GM12878 (cell line): ENCODE results near the gene SV2B. TPM values are rescaled to one million over a fixed set of nuclear protein-coding genes. Genes with fewer than 3 reads are reported as not detected.

Experiments used
- ATAC-seq: fragments of 200-7000 bp; cut with Tn5 transposase; 3 replicates; pipeline ENCODE4 v1.9.1; 2020; ENCODE audit warnings: mild to moderate bottlenecking, moderate library complexity
- BruUV-seq: library from RNA; stranded (reverse); fragments of 400-500 nt; replicated peaks from 2 replicates; lab custom pipeline; 2021; lab: Mats Ljungman, UMichigan
- CTCF ChIA-PET: fragments of 300-600 bp; sonication (Branson Sonifier 250); formaldehyde crosslinking; extraction: SDS; loops from one replicate; lab custom pipeline; 2021; ENCODE audit warnings: inconsistent platforms; lab: Yijun Ruan, JAX
- POLR2A ChIA-PET: fragments of 350-600 bp; formaldehyde crosslinking; extraction: SDS; loops from one replicate; lab custom pipeline; 2021; ENCODE audit warnings: inconsistent platforms; lab: Charles Lee
- RAD21 ChIA-PET: fragments of 300-600 bp; sonication (Branson Sonifier 250); formaldehyde crosslinking; loops from one replicate; lab custom pipeline; 2023; ENCODE audit warnings: antibody characterized with exemption; ENCODE audit not compliant: unreplicated experiment; lab: Charles Lee
- SMC1A ChIA-PET: fragments of 300-600 bp; sonication (Branson Sonifier 250); formaldehyde crosslinking; loops from one replicate; lab custom pipeline; 2023; ENCODE audit not compliant: unreplicated experiment, uncharacterized antibody; lab: Charles Lee
- DNase-seq: peaks from one replicate; pipeline ENCODE4 v3.0.0-alpha.2; 2011; ENCODE audit warnings: low read depth, low spot score
- FAIRE-seq: peaks from 3 replicates; lab custom pipeline; 2011; peaks lifted over from hg19 to GRCh38; lab: Jason Lieb, UNC
- H2AFZ ChIP-seq: 2 replicates; pipeline ENCODE4 v1.6.0; 2011; ENCODE audit warnings: low read depth, low read length, control low read depth; ENCODE audit not compliant: control insufficient read depth
- H3K27ac ChIP-seq: 2 replicates; pipeline ENCODE4 v1.5.1; 2011; ENCODE audit warnings: control low read depth; ENCODE audit not compliant: control insufficient read depth, insufficient read depth
- H3K27me3 ChIP-seq, 2 experiments: replicated peaks in 1 of 2; 2 replicates each; pipeline versions ENCODE4 v1.6.0 to v1.6.1; 2011; ENCODE audit warnings: low read length in 1 of 2; ENCODE audit not compliant: control insufficient read depth in 2 of 2, insufficient read depth in 2 of 2
- H3K36me3 ChIP-seq, 2 experiments: 2 replicates each; pipeline ENCODE4 v1.5.1; 2011; ENCODE audit warnings: low read length in 1 of 2; ENCODE audit not compliant: control insufficient read depth in 2 of 2, insufficient read depth in 2 of 2
- H3K4me1 ChIP-seq: 2 replicates; pipeline ENCODE4 v1.6.1; 2011; ENCODE audit warnings: mild to moderate bottlenecking, low read length, moderate library complexity, mixed read lengths; ENCODE audit not compliant: control insufficient read depth, insufficient read depth
- H3K4me2 ChIP-seq: 2 replicates; pipeline ENCODE4 v1.6.0; 2011; ENCODE audit warnings: control low read depth; ENCODE audit not compliant: control insufficient read depth, insufficient read depth
- H3K4me3 ChIP-seq: fragments of 200-600 bp; sonication (generic); 2 replicates; pipeline ENCODE4 v1.5.1; 2016
- H3K79me2 ChIP-seq: 2 replicates; pipeline ENCODE4 v1.6.0; 2011; ENCODE audit warnings: low read length; ENCODE audit not compliant: control insufficient read depth, insufficient read depth
- H3K9ac ChIP-seq: 2 replicates; pipeline ENCODE4 v1.8.0; 2011; ENCODE audit warnings: low read length, control low read depth, mixed read lengths; ENCODE audit not compliant: control insufficient read depth, insufficient read depth
- H3K9me3 ChIP-seq: replicated peaks from 3 replicates; pipeline ENCODE4 v1.5.1; 2011; ENCODE audit warnings: mild to moderate bottlenecking, low read length; ENCODE audit not compliant: control insufficient read depth, insufficient read depth
- H4K20me1 ChIP-seq: 2 replicates; pipeline ENCODE4 v1.6.0; 2011; ENCODE audit not compliant: control insufficient read depth, insufficient read depth
- CHD4 ChIP-seq: fragments of 200-600 bp; sonication (generic); IDR thresholded peaks from 2 replicates; pipeline ENCODE4 v1.6.1; 2016; ENCODE audit warnings: mild to moderate bottlenecking
- CREB1 ChIP-seq: IDR thresholded peaks from 2 replicates; pipeline ENCODE4 v1.6.1; 2012; ENCODE audit warnings: low read depth, mild to moderate bottlenecking, inconsistent platforms
- ESRRA ChIP-seq: IDR thresholded peaks from 2 replicates; pipeline ENCODE4 v1.6.1; 2012; ENCODE audit warnings: mild to moderate bottlenecking, low read length, improper control_type of control experiment
- ETV6 ChIP-seq, 2 experiments: fragments of 450-650 bp in 1 of 2; IDR thresholded peaks in 1 of 2; conservative IDR thresholded peaks in 1 of 2; 2 replicates each; pipeline ENCODE4 v1.6.1; 2014; ENCODE audit warnings: antibody characterized with exemption in 1 of 2, borderline replicate concordance in 1 of 2, low read depth in 1 of 2, mild to moderate bottlenecking in 1 of 2, moderate library complexity in 1 of 2
- IRF3 ChIP-seq: fragments of 450-650 bp; IDR thresholded peaks from 2 replicates; pipeline ENCODE4 v1.6.1; 2014; ENCODE audit warnings: mild to moderate bottlenecking
- JUNB ChIP-seq: IDR thresholded peaks from 2 replicates; pipeline ENCODE4 v1.6.1; 2016; ENCODE audit warnings: antibody characterized with exemption, mild to moderate bottlenecking
- JUND ChIP-seq: IDR thresholded peaks from 2 replicates; pipeline ENCODE4 v1.6.1; 2012; ENCODE audit warnings: low read depth, mild to moderate bottlenecking, low read length, improper control_type of control experiment, moderate library complexity
- NFIC ChIP-seq: IDR thresholded peaks from 2 replicates; pipeline ENCODE4 v1.6.1; 2012; ENCODE audit warnings: low read depth, mild to moderate bottlenecking, inconsistent platforms, low read length, moderate library complexity
- PML ChIP-seq: IDR thresholded peaks from 2 replicates; pipeline ENCODE4 v1.6.1; 2012; ENCODE audit warnings: low read length, inconsistent platforms
- RB1 ChIP-seq: fragments of 450-650 bp; formaldehyde crosslinking; IDR thresholded peaks from 2 replicates; pipeline ENCODE4 v1.6.1; 2017; ENCODE audit warnings: mild to moderate bottlenecking, borderline replicate concordance
- SMC3 ChIP-seq: IDR thresholded peaks from 2 replicates; pipeline ENCODE4 v1.6.1; 2011; ENCODE audit warnings: low read length, improper control_type of control experiment, borderline replicate concordance
- TCF12 ChIP-seq: IDR thresholded peaks from 2 replicates; pipeline ENCODE4 v1.6.1; 2011; ENCODE audit warnings: low read depth, mild to moderate bottlenecking, low read length
- TCF7 ChIP-seq: IDR thresholded peaks from 2 replicates; pipeline ENCODE4 v1.6.1; 2014; ENCODE audit warnings: antibody characterized with exemption, borderline replicate concordance
- YY1 ChIP-seq: IDR thresholded peaks from 2 replicates; pipeline ENCODE4 v1.6.1; 2011; ENCODE audit warnings: low read depth, mild to moderate bottlenecking, low read length
- WGBS: methylation state at CpG from one replicate; pipeline ENCODE4 v1.1.6; 2016; ENCODE audit warnings: low lambda C conversion rate; ENCODE audit not compliant: insufficient replicate concordance, insufficient coverage; ENCODE audit errors: missing lambda C conversion rate; 5-methylcytosine and 5-hydroxymethylcytosine counted together
- in situ Hi-C: fragments of 300-500 bp; cut with MboI; formaldehyde crosslinking; loops from 9 replicates; pipeline ENCODE4 v1.14.3; 2018; ENCODE audit warnings: mixed read lengths
- intact Hi-C: fragments of 100-400 bp; cut with micrococcal nuclease; formaldehyde crosslinking; loops from one replicate; pipeline ENCODE4 v1.14.2; 2022; ENCODE audit not compliant: unreplicated experiment
- polyA plus RNA-seq, 11 experiments: library from polyadenylated mRNA; depleted of rRNA in 4 of 11; unstranded in 6 of 11; stranded (reverse) in 5 of 11; fragments of >200 nt; fragmentation: Nextera tagmentation in 4 of 11; fragmentation: Illumina TruSeq in 1 of 11; extraction: Ambion mirVana in 4 of 11; extraction: Trizol in 1 of 11; gene quantifications; 1 replicate in 1 of 11; 2 replicates in 10 of 11; pipeline versions ENCODE4 v1.2.1 to v1.2.3, GENCODE V29; 2011 to 2016; ENCODE audit warnings: inconsistent platforms in 2 of 11, missing spikeins in 2 of 11, low read depth in 1 of 11
- total RNA-seq, 4 experiments: library from RNA; depleted of rRNA in 3 of 4; stranded (reverse); fragments of >200 nt in 3 of 4; fragmentation: Illumina TruSeq in 1 of 4; extraction: Trizol in 1 of 4; gene quantifications; 2 replicates each; pipeline versions ENCODE4 v1.2.1 to v1.2.3, GENCODE V29; 2013 to 2021
- TF ChIP-seq, protein P1 (sequence below): IDR thresholded peaks from 2 replicates; pipeline ENCODE4 v1.6.1; 2011; ENCODE audit warnings: borderline replicate concordance, low read depth, mild to moderate bottlenecking, moderate library complexity, low read length; ENCODE audit not compliant: insufficient read depth, poor library complexity, severe bottlenecking
- TF ChIP-seq, protein P2 (sequence below): IDR thresholded peaks from 2 replicates; pipeline ENCODE4 v1.6.1; 2011; ENCODE audit warnings: low read depth, mild to moderate bottlenecking, low read length, moderate library complexity, borderline replicate concordance; ENCODE audit errors: extremely low read depth
- TF ChIP-seq, protein P3 (sequence below): fragments of 450-650 bp; IDR thresholded peaks from 2 replicates; pipeline ENCODE4 v1.6.1; 2017; ENCODE audit warnings: mild to moderate bottlenecking, low read depth, inconsistent platforms; ENCODE audit not compliant: poor library complexity, severe bottlenecking

Gene SV2B
- total and polyA plus RNA-seq, 10 of the 15 experiments (the other 5 are each of a cell fraction or from before 2014, with no cell fraction given): 0.03 to 1.7 (median 1.3) TPM

GRCh38 chr15:91116113-91117067 lies 16.3 kb downstream of the SV2B start (continued):
- TF ChIP-seq PML: peak; percentile 53; the same call in 1 of the 2 replicates
- peak; percentile 79 for TF ChIP-seq TCF12
- no peak for TF ChIP-seq IRF3
- TF ChIP-seq RB1: no peak
- TF ChIP-seq CREB1: peak; percentile 50; the same call in 1 of the 2 replicates
- TF ChIP-seq SMC3: no peak
- peak in 1 of 2 experiments; percentile 45; a peak in 1 of 4 replicates for TF ChIP-seq ETV6 (conservative IDR thresholded peaks at IDR 0.05 in 1 of 2, IDR thresholded peaks at IDR 0.05 in 1 of 2; ENCODE audit: borderline replicate concordance in 1 of 2, low read depth in 1 of 2)
- peak; percentile 72 for TF ChIP-seq JUNB
- TF ChIP-seq TCF7: peak; percentile 61; the same call in 1 of the 2 replicates

GRCh38 chr15:91117375-91117774 lies 17.3 kb downstream of the SV2B start:
- CTCF ChIA-PET: interaction anchor here (1.5 to 4.6 kb wide), 2 partner anchors 10 to 100 kb away, joined by 3 to 16 read pairs; no protein-coding TSS in a partner anchor
- Histone ChIP-seq H3K4me3 (no peak overlapping the region), H4K20me1 (no peaks in the 10 kb centered on the region), H3K4me2 (no peak overlapping the region), H3K27me3 (no peaks in the 10 kb centered on the region), H2AFZ (no peak overlapping the region), H3K9ac (no peak overlapping the region), H3K9me3 (peaks cover 9% of the 10 kb centered on the region), H3K79me2 (no peaks in the 10 kb centered on the region), H3K36me3 (no peaks in the 10 kb centered on the region), H3K27ac (no peak overlapping the region), H3K4me1 (peaks cover 11% of the 10 kb centered on the region)
- FAIRE-seq (no peak), ATAC-seq (no peak), DNase-seq (no peak)
- no TSS peak for BruUV-seq
- 31% methylated on average over 1 of the region's 1 CpG for WGBS
- SMC1A ChIA-PET: interaction anchor here (0.7 to 3.6 kb wide), 3 partner anchors 10 to 29 kb away, joined by 3 to 12 read pairs (median 11); no protein-coding TSS in a partner anchor
- RAD21 ChIA-PET: interaction anchor here (1.7 kb wide), 1 partner anchor 11 kb away, joined by 4 read pairs; no protein-coding TSS in a partner anchor
- in situ Hi-C loops (no loop called here), intact Hi-C loops (no loop called here)
- POLR2A ChIA-PET: interaction anchor here (1.0 kb wide), 1 partner anchor 16 kb away, joined by 3 read pairs; no protein-coding TSS in a partner anchor
- TF ChIP-seq NFIC (no peak), JUND (no peak), YY1 (no peak), CHD4 (no peak), ESRRA (no peak)
- TF ChIP-seq, protein P1, sequence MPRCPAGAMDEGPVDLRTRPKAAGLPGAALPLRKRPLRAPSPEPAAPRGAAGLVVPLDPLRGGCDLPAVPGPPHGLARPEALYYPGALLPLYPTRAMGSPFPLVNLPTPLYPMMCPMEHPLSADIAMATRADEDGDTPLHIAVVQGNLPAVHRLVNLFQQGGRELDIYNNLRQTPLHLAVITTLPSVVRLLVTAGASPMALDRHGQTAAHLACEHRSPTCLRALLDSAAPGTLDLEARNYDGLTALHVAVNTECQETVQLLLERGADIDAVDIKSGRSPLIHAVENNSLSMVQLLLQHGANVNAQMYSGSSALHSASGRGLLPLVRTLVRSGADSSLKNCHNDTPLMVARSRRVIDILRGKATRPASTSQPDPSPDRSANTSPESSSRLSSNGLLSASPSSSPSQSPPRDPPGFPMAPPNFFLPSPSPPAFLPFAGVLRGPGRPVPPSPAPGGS: no peak
- TF ChIP-seq, protein P2, sequence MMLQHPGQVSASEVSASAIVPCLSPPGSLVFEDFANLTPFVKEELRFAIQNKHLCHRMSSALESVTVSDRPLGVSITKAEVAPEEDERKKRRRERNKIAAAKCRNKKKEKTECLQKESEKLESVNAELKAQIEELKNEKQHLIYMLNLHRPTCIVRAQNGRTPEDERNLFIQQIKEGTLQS: no peak
- TF ChIP-seq, protein P3, sequence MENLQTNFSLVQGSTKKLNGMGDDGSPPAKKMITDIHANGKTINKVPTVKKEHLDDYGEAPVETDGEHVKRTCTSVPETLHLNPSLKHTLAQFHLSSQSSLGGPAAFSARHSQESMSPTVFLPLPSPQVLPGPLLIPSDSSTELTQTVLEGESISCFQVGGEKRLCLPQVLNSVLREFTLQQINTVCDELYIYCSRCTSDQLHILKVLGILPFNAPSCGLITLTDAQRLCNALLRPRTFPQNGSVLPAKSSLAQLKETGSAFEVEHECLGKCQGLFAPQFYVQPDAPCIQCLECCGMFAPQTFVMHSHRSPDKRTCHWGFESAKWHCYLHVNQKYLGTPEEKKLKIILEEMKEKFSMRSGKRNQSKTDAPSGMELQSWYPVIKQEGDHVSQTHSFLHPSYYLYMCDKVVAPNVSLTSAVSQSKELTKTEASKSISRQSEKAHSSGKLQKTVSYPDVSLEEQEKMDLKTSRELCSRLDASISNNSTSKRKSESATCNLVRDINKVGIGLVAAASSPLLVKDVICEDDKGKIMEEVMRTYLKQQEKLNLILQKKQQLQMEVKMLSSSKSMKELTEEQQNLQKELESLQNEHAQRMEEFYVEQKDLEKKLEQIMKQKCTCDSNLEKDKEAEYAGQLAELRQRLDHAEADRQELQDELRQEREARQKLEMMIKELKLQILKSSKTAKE: no peak
